Posterior vena cava (tissue), 2 donors: Measurements from ENCODE around the gene SLC46A3. TPM values are rescaled to one million over a fixed set of nuclear protein-coding genes. Genes with fewer than 3 reads are reported as not detected.
A peak's percentile ranks its signal among the peaks of the same experiment; 100 is the strongest.

Experiments used
- DNase-seq: peaks from one replicate; pipeline ENCODE4 v3.0.0-alpha.2; 2020; ENCODE audit warnings: low spot score
- intact Hi-C, 2 donors: fragments of 100-400 bp; cut with DNase I; formaldehyde crosslinking; loops; one replicate each; pipeline versions ENCODE4 v1.14.1 to v1.14.2; 2022 to 2023
- total RNA-seq, 2 donors: library from RNA; stranded (reverse); fragmentation: NEBNext Ultra II Directional; extraction: Animal tissue kit (Norgen Biotek cat#: 25700); gene quantifications; one replicate each; pipeline ENCODE4 v1.2.1, GENCODE V29; 2021
- donor health status: DM: yes; HTN: yes; CAD: no.
- donor health status: DM: yes; HTN: yes; CAD: no.

The SLC46A3 gene
- total RNA-seq, 2 donors from 2014 or later, result 6.9 to 7.1 TPM

GRCh38 chr13:28735481-28736029, 16.8 kb upstream of the SLC46A3 start:
- DNase-seq, result no peak
- intact Hi-C loops, result no loop called here

DNA sequence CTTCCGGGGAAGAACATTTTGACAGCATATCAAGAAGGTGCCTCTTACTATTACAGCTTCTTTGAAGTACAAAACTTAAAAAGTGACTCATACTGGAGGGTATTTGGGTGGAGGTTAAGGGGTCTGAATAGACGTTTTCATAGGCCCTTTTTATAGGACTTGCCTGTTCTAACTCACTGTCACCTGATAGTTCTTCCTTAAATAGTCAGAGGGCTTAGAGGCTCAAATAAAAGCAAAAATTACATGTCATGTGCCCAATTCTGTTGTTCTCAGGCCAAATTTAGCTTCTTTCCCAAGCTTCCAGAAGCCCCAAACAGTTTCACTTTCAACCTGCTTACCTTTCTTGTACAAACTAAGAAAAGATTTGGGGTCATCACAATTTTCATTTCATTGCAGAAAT, 16.1 kb upstream of the SLC46A3 start:
- no peak for DNase-seq
- intact Hi-C loops, result no loop called here

- intact Hi-C loops, result no loop called here
- no peak for DNase-seq
Measured at GRCh38 chr13:28730762-28731161, 12.0 kb upstream of the SLC46A3 start.

DNA sequence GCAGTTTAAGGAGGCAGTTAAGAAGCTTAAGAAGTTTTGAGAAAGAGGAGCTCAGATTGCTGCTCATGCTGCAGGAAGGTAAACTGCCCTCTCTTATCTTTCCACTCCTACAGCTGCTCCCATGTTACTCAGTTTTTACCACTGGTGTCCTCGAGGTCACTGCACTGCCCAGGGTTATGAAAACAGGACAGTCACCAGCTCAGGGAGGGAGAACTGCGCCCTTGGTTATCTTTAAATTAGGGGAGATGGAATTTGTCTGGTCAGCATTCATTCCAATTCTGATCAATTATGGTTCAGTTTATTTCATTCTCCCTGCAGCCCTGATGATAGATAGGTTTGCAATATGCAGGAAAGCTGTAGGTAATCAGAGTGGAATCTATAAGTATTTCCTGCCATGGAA, 10.8 kb upstream of the SLC46A3 start:
- intact Hi-C loops, result no loop called here
- DNase-seq, result no peak

DNA sequence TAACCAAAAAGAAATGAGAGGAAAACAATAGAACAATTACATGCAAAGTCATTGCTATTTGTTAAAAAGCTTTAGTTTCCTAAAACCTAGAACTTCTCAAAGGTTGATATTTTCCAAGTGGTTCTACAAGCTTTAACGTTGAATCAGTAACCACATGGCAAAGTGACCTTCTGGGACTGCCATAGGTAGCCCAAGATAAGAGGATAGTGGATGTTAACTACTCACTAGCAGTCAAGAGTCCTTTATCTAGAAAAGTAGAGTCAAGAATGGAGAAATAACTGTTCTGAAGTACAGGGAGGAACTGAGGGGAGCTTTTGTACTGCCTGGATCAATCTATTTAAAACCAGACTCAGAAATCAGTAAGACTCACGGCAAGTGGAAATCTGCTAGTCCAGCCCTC, 9.9 kb upstream of the SLC46A3 start:
- no peak for DNase-seq
- intact Hi-C loops, result no loop called here

GRCh38 chr13:28725046-28725610, 6.4 kb upstream of the SLC46A3 start:
- no peak for DNase-seq
- intact Hi-C loops, result no loop called here

DNA sequence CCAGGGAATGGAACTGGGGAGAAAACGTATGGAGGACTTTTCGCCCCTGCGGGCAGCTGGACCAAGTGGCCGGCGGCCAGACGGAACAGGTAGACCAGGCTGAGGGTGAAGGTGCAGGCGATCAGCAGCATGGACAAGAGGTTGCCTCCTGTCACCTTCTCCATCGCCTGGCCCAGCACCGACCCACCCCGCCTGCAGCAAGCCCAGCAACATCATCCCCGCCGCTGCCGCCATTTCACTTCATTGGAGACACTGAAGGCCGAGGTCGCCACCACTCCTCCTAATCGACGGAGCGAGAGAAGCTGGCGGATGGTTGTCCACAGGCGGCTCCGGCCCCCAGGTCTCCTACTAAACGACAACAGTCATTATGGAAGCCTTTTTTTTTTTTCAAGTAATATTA, 5.0 kb upstream of the SLC46A3 start:
- peak; percentile 84 for DNase-seq

DNA sequence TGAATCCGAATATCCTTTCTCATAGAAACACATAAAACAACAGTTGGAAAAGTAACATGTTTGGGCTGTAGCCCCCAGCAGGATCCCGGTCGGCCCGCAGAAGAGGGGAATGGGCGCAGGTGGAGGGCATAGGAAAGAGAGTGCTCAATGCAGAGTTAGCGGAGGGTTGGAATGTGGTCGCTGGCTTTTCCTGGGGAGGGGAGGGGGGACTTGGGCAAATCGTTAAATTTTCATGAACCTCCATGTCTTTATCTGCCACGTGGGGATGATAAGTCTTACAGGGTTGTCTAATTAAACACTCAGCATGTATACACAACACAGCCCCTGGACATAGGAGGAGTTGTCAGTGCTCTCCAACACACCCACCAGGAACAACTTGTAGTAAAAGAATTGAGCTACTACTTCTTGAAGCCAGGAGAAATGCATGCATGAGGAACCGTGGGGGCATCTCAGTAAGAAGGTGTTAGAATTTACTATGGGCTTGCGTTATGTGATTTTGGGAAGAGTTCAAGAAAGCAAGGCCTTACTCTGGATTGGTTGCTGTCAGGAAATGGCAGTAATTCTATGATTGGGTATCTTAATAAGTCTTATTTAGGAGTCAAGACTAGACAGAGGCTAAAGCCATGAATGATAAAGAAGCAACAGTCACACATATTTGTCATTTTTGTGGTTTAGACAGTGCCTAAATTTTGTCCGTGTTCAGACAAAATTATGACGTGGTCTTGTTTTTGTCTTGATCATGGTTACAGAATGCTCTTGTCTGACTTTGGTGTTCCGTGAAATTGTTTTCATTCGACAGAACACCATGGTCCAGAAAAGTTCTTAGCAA, 671 bp upstream of the SLC46A3 start:
- intact Hi-C loops, result no loop called here
- no peak for DNase-seq

More for the DNA sequence above, 5.0 kb upstream of the SLC46A3 start:
- intact Hi-C loops, result no loop called here

DNA sequence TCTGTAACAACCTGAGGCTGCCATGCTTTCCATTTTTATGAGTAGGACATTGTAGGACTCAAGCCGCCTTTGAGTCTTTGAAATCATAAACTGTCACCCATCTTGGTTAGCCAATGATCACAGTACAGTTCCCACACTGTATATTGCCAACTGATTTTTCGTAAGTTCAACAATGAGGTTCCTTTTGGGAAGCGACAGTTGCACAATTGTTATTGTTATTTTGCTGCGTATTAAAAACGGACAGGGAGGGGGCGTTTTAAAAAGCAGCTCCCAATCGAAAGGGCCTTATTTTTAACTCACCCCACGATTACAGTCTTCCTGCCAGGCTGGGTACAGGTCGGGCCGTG, 601 bp downstream of the SLC46A3 start:
- intact Hi-C loops, result no loop called here
- DNase-seq, result no peak

- DNase-seq, result no peak
- intact Hi-C loops, result no loop called here
Measured at GRCh38 chr13:28717170-28717569, 1.6 kb downstream of the SLC46A3 start.

DNA sequence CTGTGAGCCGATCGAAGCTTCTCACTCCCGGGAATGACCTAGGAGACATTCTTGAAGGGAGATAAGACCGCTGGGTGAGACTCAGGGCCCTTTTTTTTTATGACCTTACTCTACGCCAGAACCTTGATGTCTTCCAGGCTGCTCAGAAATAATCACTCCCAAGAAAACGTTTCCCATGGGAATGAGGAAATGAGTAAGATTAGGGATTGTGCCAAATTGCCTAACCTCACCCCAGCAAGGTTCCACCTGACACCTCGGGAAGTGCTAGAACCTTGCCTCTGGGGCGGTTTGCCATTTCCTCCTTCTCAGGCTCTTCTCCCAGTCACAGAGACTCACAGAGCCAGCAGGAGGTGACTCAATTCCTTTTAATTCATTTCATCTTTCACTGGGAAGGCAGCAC, 2.3 kb downstream of the SLC46A3 start:
- no peak for DNase-seq
- intact Hi-C loops, result no loop called here

DNA sequence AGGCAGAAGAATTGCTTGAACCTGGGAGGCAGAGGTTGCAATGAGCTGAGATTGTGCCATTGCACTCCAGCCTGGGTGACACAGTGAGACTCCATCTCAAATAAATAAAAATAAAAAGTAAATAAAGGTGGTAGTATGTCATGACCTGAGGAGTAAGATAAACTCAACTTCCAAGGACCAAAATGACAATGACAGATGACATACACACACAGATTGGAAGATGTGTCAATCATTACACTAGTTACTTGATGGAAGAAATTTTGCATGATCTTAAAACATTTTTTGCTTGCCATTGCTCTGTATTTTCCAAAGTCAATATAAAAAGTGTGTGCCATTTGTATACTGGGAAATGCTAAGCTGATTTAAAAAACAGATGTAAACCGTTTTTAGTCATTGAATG, 4.1 kb downstream of the SLC46A3 start:
- intact Hi-C loops, result no loop called here
- DNase-seq, result no peak

DNA sequence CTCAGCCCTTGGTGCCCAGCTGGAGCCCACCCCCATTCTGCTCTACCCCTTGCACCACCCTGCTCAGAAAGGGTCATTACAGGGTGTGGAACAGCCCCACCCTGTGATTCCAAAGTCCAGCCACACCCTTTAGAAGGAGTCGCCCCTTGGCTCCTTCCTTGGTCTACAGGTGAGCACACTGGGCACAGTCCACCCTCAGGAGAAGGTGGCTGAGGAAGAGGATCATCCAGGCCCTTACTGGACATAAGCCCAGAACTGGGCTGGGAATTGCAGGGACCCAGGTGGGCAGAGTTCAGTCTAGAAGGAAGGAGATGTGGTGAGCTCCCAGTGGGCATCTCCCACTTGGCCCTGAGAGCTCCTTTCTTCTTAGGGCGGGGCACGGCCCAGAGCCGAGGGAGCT, 8.6 kb downstream of the SLC46A3 start:
- DNase-seq, result no peak
- intact Hi-C loops, result no loop called here

GRCh38 chr13:28707629-28708427, 10.9 kb downstream of the SLC46A3 start:
- intact Hi-C loops, result no loop called here
- no peak for DNase-seq

DNA sequence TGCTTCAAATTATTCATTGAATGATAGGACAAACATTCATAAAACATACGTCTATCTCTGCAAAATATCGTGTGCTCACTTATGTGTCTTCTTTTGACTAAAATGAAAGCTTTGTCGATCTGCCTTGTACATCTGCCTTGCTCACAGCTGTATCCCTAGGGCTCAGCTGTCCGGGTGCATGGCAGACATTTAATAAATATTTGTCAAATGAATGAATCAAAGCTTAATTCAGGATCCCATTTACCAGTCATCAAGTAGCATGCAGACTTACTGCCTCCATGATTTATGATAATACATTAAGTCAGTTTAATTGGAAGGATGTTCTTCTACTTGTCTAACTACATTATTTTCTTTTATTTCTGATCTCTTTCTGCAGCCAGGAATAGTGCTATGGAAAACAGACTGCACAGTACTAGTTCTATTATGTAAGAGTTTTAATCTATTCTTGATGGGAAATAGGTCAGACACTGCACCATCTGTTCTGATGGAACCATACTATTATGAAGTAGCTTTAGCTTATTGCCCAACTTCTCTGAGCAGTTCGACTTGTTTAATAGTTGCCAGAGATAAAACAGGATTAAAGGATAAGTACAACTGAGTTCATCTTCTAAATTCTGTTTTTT, 13.2 kb downstream of the SLC46A3 start:
- intact Hi-C loops, result no loop called here
- DNase-seq, result no peak

DNA sequence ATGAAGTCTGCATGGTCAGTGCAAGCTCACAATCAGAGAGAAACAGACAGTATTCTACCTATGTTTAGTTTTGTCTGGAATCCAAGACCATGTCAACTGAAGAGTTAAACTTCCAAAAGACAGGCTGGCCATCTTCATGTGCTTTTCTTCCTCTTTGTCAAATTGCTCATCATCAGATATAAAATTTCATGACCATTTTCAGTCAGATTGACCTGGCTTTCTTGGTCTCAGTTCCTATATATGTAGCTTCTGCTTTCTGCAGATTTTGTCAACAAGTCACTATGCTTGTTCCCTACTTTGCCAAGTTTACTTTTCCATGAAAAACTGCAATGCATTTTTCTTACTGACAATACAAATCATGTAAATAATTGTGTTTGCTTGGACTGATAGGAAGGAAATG, 13.9 kb downstream of the SLC46A3 start:
- intact Hi-C loops, result no loop called here
- no peak for DNase-seq

DNA sequence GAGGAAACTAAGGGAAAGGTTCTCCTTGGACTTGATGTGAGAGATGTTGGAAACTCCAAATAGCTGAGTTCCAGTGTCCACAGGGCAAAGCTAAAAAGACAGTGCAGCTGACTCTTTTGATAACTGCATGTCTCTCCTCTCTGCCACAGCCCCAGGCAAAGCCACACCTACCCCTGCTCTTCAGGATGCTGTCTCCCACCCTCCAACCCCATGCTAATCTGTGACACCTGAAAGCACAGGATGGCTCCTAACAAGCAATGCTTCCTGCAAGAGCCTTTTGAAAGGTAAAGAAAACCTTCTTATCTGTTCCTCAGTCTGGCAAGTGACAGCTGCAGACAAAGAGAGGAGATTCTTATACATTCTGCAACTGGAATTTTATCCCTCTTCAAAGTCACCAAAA, 14.5 kb downstream of the SLC46A3 start:
- no peak for DNase-seq
- intact Hi-C loops, result no loop called here

- no peak for DNase-seq
Measured at GRCh38 chr13:28699246-28699645, 19.5 kb downstream of the SLC46A3 start.

DNA sequence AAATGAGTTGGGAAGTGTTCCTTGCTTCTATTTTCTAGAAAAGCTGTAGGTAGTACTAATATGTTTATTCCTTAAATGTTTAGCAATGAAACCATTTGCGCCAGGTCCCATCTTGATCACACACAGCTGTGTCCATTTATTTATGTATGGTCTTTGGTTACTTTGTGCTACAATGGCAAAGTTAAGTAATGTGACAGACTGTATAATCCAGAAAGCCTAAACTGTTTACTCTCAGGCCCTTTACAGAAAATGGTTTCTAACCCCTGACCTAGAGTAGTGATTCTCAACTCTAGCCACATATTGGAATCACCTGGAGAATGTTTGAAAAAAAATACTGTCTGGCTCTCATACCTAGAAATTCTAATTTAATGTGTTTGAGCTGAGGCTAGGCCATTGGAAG, 21.3 kb downstream of the SLC46A3 start:
- DNase-seq, result no peak
- intact Hi-C loops, result no loop called here

More at GRCh38 chr13:28699246-28699645, 19.5 kb downstream of the SLC46A3 start:
- intact Hi-C loops, result no loop called here
